Ovary (tissue), 3 donors: ENCODE results near the gene CXCL16.

Experiments used
- CTCF ChIP-seq, 3 donors: fragments of 450-650 bp in 2 of 3; fragments of 200-600 bp in 1 of 3; IDR thresholded peaks; one replicate each; pipeline versions ENCODE4 v1.5.1 to v1.8.0; 2016 to 2022; ENCODE audit warnings: antibody characterized with exemption in 3 of 3, mild to moderate bottlenecking in 1 of 3
- EP300 ChIP-seq: sonication (generic); formaldehyde crosslinking; IDR thresholded peaks from one replicate; pipeline ENCODE4 v1.6.1; 2017; ENCODE audit warnings: antibody characterized with exemption
- POLR2A ChIP-seq: fragments of 450-650 bp; IDR thresholded peaks from one replicate; pipeline ENCODE4 v1.6.1; 2017; ENCODE audit warnings: antibody characterized with exemption, mild to moderate bottlenecking, moderate library complexity
- donor health status: DM: no; HTN: no; CAD: no.

DNA sequence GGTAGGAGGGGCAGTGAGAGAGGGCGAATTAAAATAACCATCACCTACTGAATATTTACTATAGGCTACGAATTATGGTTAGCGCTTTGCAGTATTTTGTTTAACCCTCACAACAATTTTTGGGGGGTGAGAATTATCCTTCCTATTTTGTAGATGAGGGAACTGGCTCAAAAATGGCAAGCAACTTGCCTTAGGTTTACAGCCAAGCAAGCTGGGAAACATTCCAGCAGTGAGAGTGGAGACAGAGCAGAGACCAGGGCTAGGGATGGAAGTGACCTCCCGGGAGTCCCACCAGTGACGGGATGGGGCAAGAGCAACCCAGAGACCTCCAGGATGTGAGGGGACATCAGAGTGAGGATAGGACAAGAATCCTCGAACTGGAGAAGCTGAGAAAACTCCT is 46.8 kb upstream of the CXCL16 start:
- TF ChIP-seq CTCF (IDR thresholded peaks at IDR 0.05) (no peak), EP300 (no peak), POLR2A (no peak)
